Activated gamma-delta T cell (primary cell): ENCODE measurements around the gene HNRNPM.
"Not testable (repeated sequence)": the region's sequence is repeated elsewhere in the genome, so short reads cannot be mapped to it uniquely, and the experiment has no call there.

Experiments
- DNase-seq: peaks from one replicate; lab custom pipeline; 2025; lab: John Stamatoyannopoulos, UW
- total RNA-seq, 2 donors: gene quantifications; one replicate each; lab custom pipeline; 2026; lab: John Stamatoyannopoulos, UW

HNRNPM gene
- total RNA-seq: 131 to 137 reads per million in 2 donors

- peak; percentile 100 for DNase-seq
Measured at GRCh38 chr19:8444677-8445487, at the start of gene HNRNPM. Gene HNRNPM, plus strand, starts transcription at chr19:8444975. Its CDS starts 24 bp downstream, at chr19:8444999.

- no peak for DNase-seq
Measured at GRCh38 chr19:8395621-8396082, 49.1 kb upstream of the HNRNPM start.

GRCh38 chr19:8396185-8396562 lies 48.6 kb upstream of the HNRNPM start:
- DNase-seq: no peak

- DNase-seq: peak; percentile 62
Measured at GRCh38 chr19:8396563-8397203, 48.1 kb upstream of the HNRNPM start.

GRCh38 chr19:8397271-8397670 lies 47.5 kb upstream of the HNRNPM start:
- DNase-seq: no peak

- no peak for DNase-seq
Measured at GRCh38 chr19:8397746-8398310, 46.9 kb upstream of the HNRNPM start.

GRCh38 chr19:8398311-8398771 lies 46.4 kb upstream of the HNRNPM start:
- DNase-seq: no peak

- no peak for DNase-seq
Measured at GRCh38 chr19:8399681-8400188, 45.0 kb upstream of the HNRNPM start.

GRCh38 chr19:8401981-8402411 lies 42.8 kb upstream of the HNRNPM start:
- DNase-seq: no peak

- DNase-seq: no peak
Measured at GRCh38 chr19:8403098-8403819, 41.5 kb upstream of the HNRNPM start.

GRCh38 chr19:8403820-8404109 lies 41.0 kb upstream of the HNRNPM start:
- DNase-seq: no peak

- no peak for DNase-seq
Measured at GRCh38 chr19:8404391-8405151, 40.2 kb upstream of the HNRNPM start.

GRCh38 chr19:8410718-8411117 lies 34.1 kb upstream of the HNRNPM start:
- DNase-seq: not testable (repeated sequence)

- peak; percentile 94 for DNase-seq
Measured at GRCh38 chr19:8412783-8413628, 31.8 kb upstream of the HNRNPM start, which contains the start of gene MARCHF2. Gene MARCHF2, plus strand, starts transcription at chr19:8413305. Its CDS starts 8,536 bp downstream, at chr19:8421841.

- no peak for DNase-seq
Measured at GRCh38 chr19:8413629-8413995, 31.2 kb upstream of the HNRNPM start.

GRCh38 chr19:8416796-8417195 lies 28.0 kb upstream of the HNRNPM start:
- DNase-seq: no peak

- no peak for DNase-seq
Measured at GRCh38 chr19:8421484-8422461, 23.0 kb upstream of the HNRNPM start.

- no peak for DNase-seq
Measured at GRCh38 chr19:8423817-8424223, 21.0 kb upstream of the HNRNPM start.

GRCh38 chr19:8425331-8425730 lies 19.4 kb upstream of the HNRNPM start:
- not testable (repeated sequence) for DNase-seq
